ENCODE data around the gene LILRB5.
"Not testable (repeated sequence)": the region's sequence is repeated elsewhere in the genome, so short reads cannot be mapped to it uniquely, and the experiment has no call there.

LILRB5 gene

GRCh38 chr19:54257116-54257480 is at the start of gene LILRB5:
LILRB5 (minus strand) TSS chr19:54257273; CDS start chr19:54257193, 80 bp downstream.
- no peak for DNase-seq (ENCODE audit: low spot score)

- DNase-seq (ENCODE audit: low spot score): no peak
Observed at GRCh38 chr19:54305141-54305540, 48.1 kb upstream of the LILRB5 start.

DNA sequence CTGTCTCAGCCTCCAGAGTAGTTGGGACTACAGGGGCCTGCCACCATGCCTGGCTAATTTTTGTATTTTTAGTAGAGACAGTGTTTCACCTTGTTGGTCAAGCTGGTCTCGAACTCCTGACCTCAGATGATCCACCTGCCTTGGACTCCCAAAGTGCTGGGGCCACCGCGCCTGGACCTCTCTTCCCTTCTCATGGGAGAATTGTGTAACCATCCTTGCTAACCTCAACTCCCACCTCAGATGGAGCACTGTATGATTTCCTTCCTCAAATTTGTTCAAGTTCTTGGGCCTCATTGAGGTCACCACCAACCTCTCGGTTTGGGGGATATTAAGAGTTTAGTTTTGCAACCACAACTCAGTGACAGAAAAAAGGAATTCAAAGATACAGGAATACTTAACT is 45.2 kb upstream of the LILRB5 start:
- DNase-seq (ENCODE audit: low spot score): peak; percentile 15

- no peak for DNase-seq (ENCODE audit: low spot score)
Observed at GRCh38 chr19:54299515-54299914, 42.4 kb upstream of the LILRB5 start.

GRCh38 chr19:54299126-54299498 is 42.0 kb upstream of the LILRB5 start:
- no peak for DNase-seq (ENCODE audit: low spot score)

- DNase-seq (ENCODE audit: low spot score): no peak
Observed at GRCh38 chr19:54298357-54299125, 41.5 kb upstream of the LILRB5 start.

GRCh38 chr19:54297759-54298305 is 40.8 kb upstream of the LILRB5 start:
- no peak for DNase-seq (ENCODE audit: low spot score)

DNA sequence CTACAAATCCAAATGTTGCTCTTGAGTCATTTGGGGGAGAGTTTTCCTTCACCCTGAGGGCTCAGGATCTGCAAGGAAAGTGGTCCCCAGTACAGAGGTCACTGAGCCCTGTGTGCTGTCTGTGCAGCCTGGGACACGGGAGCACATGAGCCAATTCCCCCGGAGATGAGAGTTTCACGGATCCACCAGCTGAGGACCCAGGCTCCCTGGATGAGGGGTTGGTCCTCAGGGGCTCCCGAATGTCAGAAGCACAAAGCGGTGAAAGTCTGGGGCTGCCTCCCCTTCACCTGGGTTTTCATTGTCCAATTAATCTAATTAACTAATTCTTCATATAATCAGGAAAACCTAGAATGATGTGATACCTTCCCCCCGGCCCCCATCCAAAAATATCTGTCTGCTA is 37.5 kb upstream of the LILRB5 start:
- no peak for DNase-seq (ENCODE audit: low spot score)

- DNase-seq (ENCODE audit: low spot score): not testable (repeated sequence)
Observed at GRCh38 chr19:54289160-54289559, 32.1 kb upstream of the LILRB5 start.

DNA sequence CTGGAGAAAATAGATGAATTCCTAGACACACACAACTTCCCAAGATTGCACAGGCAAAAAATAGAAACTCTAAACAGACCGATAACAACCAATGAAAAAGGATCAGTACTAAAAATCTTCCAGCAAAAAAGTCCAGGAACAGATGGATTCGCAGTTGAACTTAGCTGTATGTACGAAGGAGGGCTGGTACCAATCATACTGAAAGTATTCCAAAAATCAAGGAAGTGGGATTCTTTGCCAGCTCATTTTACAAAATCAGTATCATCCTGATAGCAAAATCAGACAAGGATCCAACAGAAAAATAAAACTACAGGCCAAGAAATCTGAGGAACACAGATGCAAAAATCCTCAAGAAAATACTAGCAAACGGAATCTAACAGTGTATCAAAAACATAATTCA is 30.4 kb upstream of the LILRB5 start:
- no peak for DNase-seq (ENCODE audit: low spot score)

- DNase-seq (ENCODE audit: low spot score): not testable (repeated sequence)
Observed at GRCh38 chr19:54286283-54286682, 29.2 kb upstream of the LILRB5 start.

DNA sequence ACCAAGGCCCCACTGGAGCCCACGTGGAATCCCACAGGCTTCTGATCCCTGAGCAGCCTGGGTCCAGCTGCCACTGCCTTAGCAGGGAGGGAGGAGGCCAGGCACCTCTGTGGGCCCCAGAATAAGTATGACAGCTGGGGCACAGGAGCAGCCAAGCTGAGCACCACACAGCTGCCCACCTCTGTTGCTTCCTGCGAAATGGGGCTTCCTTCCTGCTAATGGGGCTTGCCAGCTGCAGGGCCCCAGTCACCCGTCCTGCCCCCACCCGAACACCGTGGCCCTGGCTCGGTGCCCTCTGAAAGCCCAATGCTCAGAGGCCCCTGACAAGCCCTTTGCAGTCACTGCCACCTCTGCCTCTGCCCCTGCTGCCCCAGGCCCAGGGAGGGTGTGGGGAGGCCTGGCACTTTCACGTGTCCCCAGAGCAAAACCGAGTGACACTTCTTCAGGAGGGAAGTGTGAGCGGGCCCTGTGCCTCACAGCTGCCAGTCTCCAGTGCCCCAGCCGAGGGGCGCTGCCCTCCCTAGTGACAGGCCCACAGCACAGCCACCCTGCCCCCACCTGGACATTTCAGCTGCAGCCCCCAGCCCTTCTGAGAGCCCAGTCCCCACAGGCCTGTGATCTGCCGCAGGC is 28.5 kb upstream of the LILRB5 start:
- not testable (repeated sequence) for DNase-seq (ENCODE audit: low spot score)

- DNase-seq (ENCODE audit: low spot score): no peak
Observed at GRCh38 chr19:54282686-54283470, 25.8 kb upstream of the LILRB5 start.

DNA sequence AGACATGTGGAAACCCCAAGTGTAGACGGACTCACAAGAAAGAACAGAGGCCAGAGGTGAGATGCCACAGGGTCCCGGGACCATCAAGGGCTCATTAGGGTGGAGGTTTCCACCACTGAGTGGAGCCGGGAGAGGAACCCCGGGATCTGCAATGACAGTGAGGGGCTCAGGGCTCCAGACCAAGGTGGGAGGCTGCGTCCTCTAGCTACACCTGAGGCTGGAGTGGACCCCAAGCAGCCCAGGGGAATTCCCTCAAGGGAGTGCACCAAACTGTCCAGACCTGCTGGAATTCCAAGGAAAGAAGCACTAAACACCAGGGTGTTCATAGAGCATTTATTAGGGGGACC is 24.6 kb upstream of the LILRB5 start:
- DNase-seq (ENCODE audit: low spot score): not testable (repeated sequence)

- no peak for DNase-seq (ENCODE audit: low spot score)
Observed at GRCh38 chr19:54281007-54281728, 24.1 kb upstream of the LILRB5 start, which contains the start of gene LILRB2. LILRB2 (minus strand) TSS chr19:54281110; CDS start chr19:54280496, 614 bp downstream.

- not testable (repeated sequence) for DNase-seq (ENCODE audit: low spot score)
Observed at GRCh38 chr19:54280441-54280840, 23.4 kb upstream of the LILRB5 start.

- not testable (repeated sequence) for DNase-seq (ENCODE audit: low spot score)
Observed at GRCh38 chr19:54280025-54280424, 23.0 kb upstream of the LILRB5 start.

GRCh38 chr19:54279406-54279962 is 22.4 kb upstream of the LILRB5 start:
- no peak for DNase-seq (ENCODE audit: low spot score)

- DNase-seq (ENCODE audit: low spot score): not testable (repeated sequence)
Observed at GRCh38 chr19:54278571-54279195, 21.6 kb upstream of the LILRB5 start.

GRCh38 chr19:54278056-54278455 is 21.0 kb upstream of the LILRB5 start:
- not testable (repeated sequence) for DNase-seq (ENCODE audit: low spot score)

DNA sequence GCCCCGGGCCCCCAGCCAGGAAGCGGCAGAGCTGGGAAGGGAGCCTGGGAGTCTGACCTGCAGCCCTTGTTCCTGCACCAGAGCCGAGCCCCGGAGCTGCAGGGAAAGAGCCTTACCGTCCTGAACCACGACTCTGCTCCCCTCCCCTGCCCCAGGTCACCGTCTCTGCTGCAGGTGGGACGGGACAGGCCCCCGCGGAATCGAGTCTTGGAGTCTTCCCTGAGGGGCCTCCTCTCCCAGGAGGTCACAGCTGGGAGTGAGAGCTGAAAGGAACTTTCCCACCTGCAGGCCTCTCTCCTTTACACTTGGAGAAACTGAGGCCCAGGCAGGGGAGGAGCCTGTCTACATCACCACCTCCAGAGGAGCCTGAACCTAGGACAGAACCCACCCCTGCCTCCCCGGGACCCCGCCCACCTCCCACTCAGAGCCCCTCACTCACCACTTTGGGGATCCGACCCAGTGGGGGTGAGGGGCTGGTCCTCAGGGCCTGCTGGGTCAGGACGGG is 20.1 kb upstream of the LILRB5 start:
- DNase-seq (ENCODE audit: low spot score): not testable (repeated sequence)

Measured in putamen (tissue), 1 donor.